A673 (cell line): ENCODE data around the gene C14orf132.

ENCODE experiments used
- EZH2 ChIP-seq: fragments of 200-600 bp; sonication (generic); IDR thresholded peaks from 2 replicates; pipeline ENCODE4 v1.6.1; 2017; ENCODE audit warnings: borderline replicate concordance, low read depth, mild to moderate bottlenecking, mixed read lengths, antibody characterized with exemption, low read length; ENCODE audit not compliant: poor library complexity, severe bottlenecking
- TF ChIP-seq, protein P1 (sequence below): fragments of 300-800, 200-600 bp; sonication (generic); conservative IDR thresholded peaks from 2 replicates; pipeline ENCODE4 v1.5.1; 2017; ENCODE audit warnings: low read depth, mild to moderate bottlenecking, antibody characterized with exemption, low read length, moderate library complexity, mixed read lengths

DNA sequence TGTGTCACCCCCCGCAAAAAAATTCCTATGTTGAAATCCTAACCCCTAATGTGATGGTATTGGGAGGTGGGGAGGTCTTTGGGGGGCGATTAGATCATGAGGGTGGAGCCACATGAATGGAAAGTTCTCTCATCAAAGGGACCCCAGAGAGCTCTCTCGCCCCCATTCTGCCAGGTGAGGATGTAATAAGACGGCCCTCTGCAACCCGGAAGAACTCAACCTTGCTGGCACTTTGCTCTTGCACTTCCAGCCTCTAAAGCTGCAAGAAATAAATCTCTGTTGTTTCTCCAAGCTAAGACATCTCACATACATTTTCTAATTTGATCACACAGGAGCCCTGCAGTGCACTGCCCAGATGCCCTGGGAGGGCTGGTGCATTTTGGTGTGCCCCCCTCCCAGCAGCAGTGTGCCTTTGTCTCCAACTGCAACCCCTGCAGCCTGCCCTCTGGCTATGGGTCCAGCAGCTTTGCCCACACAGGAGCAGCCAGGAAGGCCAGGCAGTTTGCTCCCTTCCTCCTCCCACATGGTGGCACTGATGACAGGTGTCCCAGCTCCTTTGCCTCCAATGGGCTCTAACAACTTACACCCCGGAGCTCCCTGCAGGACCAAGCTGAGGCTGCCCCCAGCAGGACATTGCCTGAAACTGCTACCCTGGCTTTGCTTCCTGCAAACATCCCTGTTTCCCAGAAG lies 59.3 kb downstream of the C14orf132 start:
- TF ChIP-seq, protein P1, sequence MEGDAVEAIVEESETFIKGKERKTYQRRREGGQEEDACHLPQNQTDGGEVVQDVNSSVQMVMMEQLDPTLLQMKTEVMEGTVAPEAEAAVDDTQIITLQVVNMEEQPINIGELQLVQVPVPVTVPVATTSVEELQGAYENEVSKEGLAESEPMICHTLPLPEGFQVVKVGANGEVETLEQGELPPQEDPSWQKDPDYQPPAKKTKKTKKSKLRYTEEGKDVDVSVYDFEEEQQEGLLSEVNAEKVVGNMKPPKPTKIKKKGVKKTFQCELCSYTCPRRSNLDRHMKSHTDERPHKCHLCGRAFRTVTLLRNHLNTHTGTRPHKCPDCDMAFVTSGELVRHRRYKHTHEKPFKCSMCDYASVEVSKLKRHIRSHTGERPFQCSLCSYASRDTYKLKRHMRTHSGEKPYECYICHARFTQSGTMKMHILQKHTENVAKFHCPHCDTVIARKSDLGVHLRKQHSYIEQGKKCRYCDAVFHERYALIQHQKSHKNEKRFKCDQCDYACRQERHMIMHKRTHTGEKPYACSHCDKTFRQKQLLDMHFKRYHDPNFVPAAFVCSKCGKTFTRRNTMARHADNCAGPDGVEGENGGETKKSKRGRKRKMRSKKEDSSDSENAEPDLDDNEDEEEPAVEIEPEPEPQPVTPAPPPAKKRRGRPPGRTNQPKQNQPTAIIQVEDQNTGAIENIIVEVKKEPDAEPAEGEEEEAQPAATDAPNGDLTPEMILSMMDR: peak; percentile 80
- TF ChIP-seq EZH2: no peak
